ENCODE measurements around the gene METTL9. TPM values are rescaled to one million over a fixed set of nuclear protein-coding genes. Genes with fewer than 3 reads are reported as not detected.
"Not testable (repeated sequence)": the region's sequence is repeated elsewhere in the genome, so short reads cannot be mapped to it uniquely, and the experiment has no call there.

Gene METTL9
- total and polyA plus RNA-seq, 2 donors (not counting 1 experiment from before 2014, with no cell fraction given), result 124 to 163 TPM

DNA sequence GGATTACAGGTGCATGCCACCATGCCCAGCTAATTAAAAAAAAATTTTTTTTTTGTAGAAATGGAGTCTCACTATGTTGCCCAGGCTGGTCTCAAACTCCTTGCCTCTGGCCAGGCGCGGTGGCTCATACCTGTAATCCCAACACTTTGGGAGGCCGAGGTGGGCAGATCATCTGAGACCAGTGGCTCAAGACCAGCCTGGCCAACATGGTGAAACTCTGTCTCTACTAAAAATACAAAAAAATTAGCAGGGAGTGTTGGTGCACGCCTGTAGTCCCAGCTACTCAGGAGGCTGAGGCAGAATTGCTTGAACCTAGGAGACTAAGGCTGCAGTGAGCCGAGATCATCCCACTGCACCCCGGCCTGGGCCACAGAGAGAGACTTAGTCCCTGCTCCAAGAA is 19.2 kb upstream of the METTL9 start:
- not testable (repeated sequence) for H3K4me2 ChIP-seq (ENCODE audit: extremely low read depth, insufficient read depth, low read length)

DNA sequence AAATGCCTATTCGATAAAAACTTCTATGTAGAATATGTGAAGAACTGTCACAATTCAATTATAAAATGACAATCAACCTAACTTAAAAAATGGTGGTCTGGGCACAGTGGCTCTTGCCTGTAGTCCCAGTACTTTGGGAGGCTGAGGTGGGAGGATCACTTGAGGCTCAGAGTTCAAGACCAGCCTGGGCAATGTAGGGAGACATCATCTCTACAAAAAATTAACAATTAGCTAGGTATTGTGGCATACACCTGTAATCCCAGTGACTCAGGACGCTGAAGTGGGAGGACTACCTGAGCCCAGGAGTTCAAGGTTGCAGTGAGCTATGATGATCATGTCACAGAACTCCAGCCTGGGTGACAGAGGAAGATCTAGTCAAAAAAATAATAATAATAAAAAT is 18.6 kb upstream of the METTL9 start:
- Histone ChIP-seq H3K4me2 (ENCODE audit: extremely low read depth, insufficient read depth, low read length) (no peak overlapping the region), H3K9ac (ENCODE audit: insufficient read depth, low read length) (no peak overlapping the region), H3K27ac (ENCODE audit: insufficient read depth, low read length) (no peak overlapping the region), H2AFZ (ENCODE audit: low read length) (no peak overlapping the region), H4K20me1 (ENCODE audit: control insufficient read depth, extremely low read depth, insufficient read depth, low read length) (no peaks in the 10 kb centered on the region), H3K4me3 (replicated peaks in 1 of 4; ENCODE audit: control extremely low read depth in 1 of 4, insufficient read depth in 1 of 4, low read depth in 3 of 4, low read length in 4 of 4) (no peak overlapping the region), H3K4me1 (ENCODE audit: control insufficient read depth, extremely low read depth, insufficient read depth, low read length) (no peaks in the 10 kb centered on the region), H3K9me3 (ENCODE audit: control insufficient read depth, insufficient read depth, low read depth, low read length) (no peaks in the 10 kb centered on the region), H3K79me2 (ENCODE audit: control insufficient read depth, insufficient read depth, low read length) (no peaks in the 10 kb centered on the region), H3K36me3 (ENCODE audit: control insufficient read depth, insufficient read depth, low read length) (no peaks in the 10 kb centered on the region), H3K27me3 (ENCODE audit: control insufficient read depth, insufficient read depth, low read length) (peaks cover 5% of the 10 kb centered on the region)
- no peak for DNase-seq (ENCODE audit: low read depth in 2 of 2)
- TF ChIP-seq, protein P1, sequence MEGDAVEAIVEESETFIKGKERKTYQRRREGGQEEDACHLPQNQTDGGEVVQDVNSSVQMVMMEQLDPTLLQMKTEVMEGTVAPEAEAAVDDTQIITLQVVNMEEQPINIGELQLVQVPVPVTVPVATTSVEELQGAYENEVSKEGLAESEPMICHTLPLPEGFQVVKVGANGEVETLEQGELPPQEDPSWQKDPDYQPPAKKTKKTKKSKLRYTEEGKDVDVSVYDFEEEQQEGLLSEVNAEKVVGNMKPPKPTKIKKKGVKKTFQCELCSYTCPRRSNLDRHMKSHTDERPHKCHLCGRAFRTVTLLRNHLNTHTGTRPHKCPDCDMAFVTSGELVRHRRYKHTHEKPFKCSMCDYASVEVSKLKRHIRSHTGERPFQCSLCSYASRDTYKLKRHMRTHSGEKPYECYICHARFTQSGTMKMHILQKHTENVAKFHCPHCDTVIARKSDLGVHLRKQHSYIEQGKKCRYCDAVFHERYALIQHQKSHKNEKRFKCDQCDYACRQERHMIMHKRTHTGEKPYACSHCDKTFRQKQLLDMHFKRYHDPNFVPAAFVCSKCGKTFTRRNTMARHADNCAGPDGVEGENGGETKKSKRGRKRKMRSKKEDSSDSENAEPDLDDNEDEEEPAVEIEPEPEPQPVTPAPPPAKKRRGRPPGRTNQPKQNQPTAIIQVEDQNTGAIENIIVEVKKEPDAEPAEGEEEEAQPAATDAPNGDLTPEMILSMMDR (conservative IDR thresholded peaks at IDR 0.05 in 1 of 2, IDR thresholded peaks at IDR 0.05 in 1 of 2; ENCODE audit: low read depth in 1 of 2, low read length in 2 of 2), result no peak
- no peak for TF ChIP-seq EZH2 (IDR thresholded peaks at IDR 0.05; ENCODE audit: low read length, missing control alignments)

More for the DNA sequence above, 19.2 kb upstream of the METTL9 start:
- not testable (repeated sequence) for H4K20me1 ChIP-seq (ENCODE audit: control insufficient read depth, extremely low read depth, insufficient read depth, low read length); H2AFZ ChIP-seq (ENCODE audit: low read length); DNase-seq (ENCODE audit: low read depth in 2 of 2); H3K4me3 ChIP-seq (replicated peaks in 1 of 4; ENCODE audit: control extremely low read depth in 1 of 4, insufficient read depth in 1 of 4, low read depth in 3 of 4, low read length in 4 of 4); H3K79me2 ChIP-seq (ENCODE audit: control insufficient read depth, insufficient read depth, low read length); H3K36me3 ChIP-seq (ENCODE audit: control insufficient read depth, insufficient read depth, low read length); H3K27me3 ChIP-seq (ENCODE audit: control insufficient read depth, insufficient read depth, low read length); H3K9ac ChIP-seq (ENCODE audit: insufficient read depth, low read length); H3K4me1 ChIP-seq (ENCODE audit: control insufficient read depth, extremely low read depth, insufficient read depth, low read length); H3K9me3 ChIP-seq (ENCODE audit: control insufficient read depth, insufficient read depth, low read depth, low read length); H3K27ac ChIP-seq (ENCODE audit: insufficient read depth, low read length)

DNA sequence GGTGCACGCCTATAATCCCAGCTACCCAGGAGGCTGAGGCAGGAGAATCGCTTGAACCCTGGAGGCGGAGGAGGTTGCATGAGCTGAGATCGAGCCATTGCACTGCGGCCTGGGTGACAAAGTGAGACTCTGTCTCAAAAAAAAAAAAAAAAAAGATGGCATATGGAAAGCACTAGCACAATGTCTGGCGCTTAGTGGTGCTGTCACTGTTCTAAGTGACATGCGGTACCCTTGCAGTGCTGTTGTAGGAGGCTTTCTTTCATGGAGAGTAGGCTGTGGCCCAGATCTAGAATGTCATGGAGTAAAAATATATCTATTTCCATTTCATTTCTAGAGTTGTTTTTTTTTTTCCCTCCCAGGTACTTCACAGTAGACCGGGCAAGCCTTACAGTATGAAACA is 14.6 kb upstream of the METTL9 start:
- Histone ChIP-seq H4K20me1 (ENCODE audit: control insufficient read depth, extremely low read depth, insufficient read depth, low read length) (no peaks in the 10 kb centered on the region), H3K36me3 (ENCODE audit: control insufficient read depth, insufficient read depth, low read length) (no peaks in the 10 kb centered on the region), H3K27me3 (ENCODE audit: control insufficient read depth, insufficient read depth, low read length) (no peaks in the 10 kb centered on the region), H3K79me2 (ENCODE audit: control insufficient read depth, insufficient read depth, low read length) (no peaks in the 10 kb centered on the region), H2AFZ (ENCODE audit: low read length) (no peak overlapping the region), H3K4me1 (ENCODE audit: control insufficient read depth, extremely low read depth, insufficient read depth, low read length) (no peaks in the 10 kb centered on the region), H3K9ac (ENCODE audit: insufficient read depth, low read length) (no peak overlapping the region), H3K27ac (ENCODE audit: insufficient read depth, low read length) (no peak overlapping the region), H3K4me2 (ENCODE audit: extremely low read depth, insufficient read depth, low read length) (no peak overlapping the region), H3K9me3 (ENCODE audit: control insufficient read depth, insufficient read depth, low read depth, low read length) (no peaks in the 10 kb centered on the region), H3K4me3 (replicated peaks in 1 of 4; ENCODE audit: control extremely low read depth in 1 of 4, insufficient read depth in 1 of 4, low read depth in 3 of 4, low read length in 4 of 4) (no peak overlapping the region)
- TF ChIP-seq EZH2 (IDR thresholded peaks at IDR 0.05; ENCODE audit: low read length, missing control alignments), result no peak
- TF ChIP-seq, protein P1 (conservative IDR thresholded peaks at IDR 0.05 in 1 of 2, IDR thresholded peaks at IDR 0.05 in 1 of 2; ENCODE audit: low read depth in 1 of 2, low read length in 2 of 2), result no peak
- DNase-seq (ENCODE audit: low read depth in 2 of 2), result no peak

DNA sequence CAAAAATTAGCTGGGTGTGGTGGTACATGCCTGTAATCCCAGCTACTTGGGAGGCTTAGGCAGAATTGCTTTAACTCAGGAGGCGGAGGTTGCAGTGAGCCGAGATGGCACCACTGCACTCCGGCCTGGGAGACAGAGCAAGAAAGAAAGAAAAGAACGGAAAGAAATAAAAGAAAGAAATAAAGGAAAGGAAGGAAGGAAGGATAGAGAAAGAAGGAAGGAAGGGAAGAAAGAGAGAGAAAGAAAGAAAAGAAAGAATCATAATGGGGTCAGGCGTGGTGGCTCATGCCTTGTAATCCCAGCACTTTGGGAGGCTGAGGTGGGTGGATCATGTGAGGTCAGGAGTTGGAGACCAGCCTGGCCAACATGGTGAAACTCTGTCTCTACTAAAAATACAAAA is 10.8 kb upstream of the METTL9 start:
- not testable (repeated sequence) for H3K4me2 ChIP-seq (ENCODE audit: extremely low read depth, insufficient read depth, low read length); H4K20me1 ChIP-seq (ENCODE audit: control insufficient read depth, extremely low read depth, insufficient read depth, low read length); H3K36me3 ChIP-seq (ENCODE audit: control insufficient read depth, insufficient read depth, low read length); H3K4me1 ChIP-seq (ENCODE audit: control insufficient read depth, extremely low read depth, insufficient read depth, low read length); H3K9ac ChIP-seq (ENCODE audit: insufficient read depth, low read length); H3K27me3 ChIP-seq (ENCODE audit: control insufficient read depth, insufficient read depth, low read length); H3K9me3 ChIP-seq (ENCODE audit: control insufficient read depth, insufficient read depth, low read depth, low read length); H2AFZ ChIP-seq (ENCODE audit: low read length); H3K79me2 ChIP-seq (ENCODE audit: control insufficient read depth, insufficient read depth, low read length); DNase-seq (ENCODE audit: low read depth in 2 of 2); H3K27ac ChIP-seq (ENCODE audit: insufficient read depth, low read length); H3K4me3 ChIP-seq (replicated peaks in 1 of 4; ENCODE audit: control extremely low read depth in 1 of 4, insufficient read depth in 1 of 4, low read depth in 3 of 4, low read length in 4 of 4)

All from fibroblast of lung (primary cell).